Raji (cell line): ENCODE measurements around the gene GCNT4.

ENCODE experiments used
- POLR2A ChIP-seq: IDR thresholded peaks from 2 replicates; pipeline ENCODE4 v1.6.1; 2011; ENCODE audit warnings: low read depth, low read length, control low read depth; ENCODE audit not compliant: insufficient read depth

The GCNT4 gene

GRCh38 chr5:75053304-75054133, 1.2 kb upstream of the GCNT4 start:
- TF ChIP-seq POLR2A, result no peak

GRCh38 chr5:75053054-75053303, 621 bp upstream of the GCNT4 start:
- TF ChIP-seq POLR2A, result no peak

- TF ChIP-seq POLR2A, result no peak
Observed at GRCh38 chr5:75051217-75051751, 1.1 kb downstream of the GCNT4 start.

GRCh38 chr5:75050415-75050814, 1.9 kb downstream of the GCNT4 start:
- TF ChIP-seq POLR2A, result no peak

- TF ChIP-seq POLR2A, result no peak
Observed at GRCh38 chr5:75049456-75050351, 2.7 kb downstream of the GCNT4 start.

- no peak for TF ChIP-seq POLR2A
Observed at GRCh38 chr5:75048457-75048953, 3.9 kb downstream of the GCNT4 start.

- no peak for TF ChIP-seq POLR2A
Observed at GRCh38 chr5:75047356-75047755, 5.0 kb downstream of the GCNT4 start.

DNA sequence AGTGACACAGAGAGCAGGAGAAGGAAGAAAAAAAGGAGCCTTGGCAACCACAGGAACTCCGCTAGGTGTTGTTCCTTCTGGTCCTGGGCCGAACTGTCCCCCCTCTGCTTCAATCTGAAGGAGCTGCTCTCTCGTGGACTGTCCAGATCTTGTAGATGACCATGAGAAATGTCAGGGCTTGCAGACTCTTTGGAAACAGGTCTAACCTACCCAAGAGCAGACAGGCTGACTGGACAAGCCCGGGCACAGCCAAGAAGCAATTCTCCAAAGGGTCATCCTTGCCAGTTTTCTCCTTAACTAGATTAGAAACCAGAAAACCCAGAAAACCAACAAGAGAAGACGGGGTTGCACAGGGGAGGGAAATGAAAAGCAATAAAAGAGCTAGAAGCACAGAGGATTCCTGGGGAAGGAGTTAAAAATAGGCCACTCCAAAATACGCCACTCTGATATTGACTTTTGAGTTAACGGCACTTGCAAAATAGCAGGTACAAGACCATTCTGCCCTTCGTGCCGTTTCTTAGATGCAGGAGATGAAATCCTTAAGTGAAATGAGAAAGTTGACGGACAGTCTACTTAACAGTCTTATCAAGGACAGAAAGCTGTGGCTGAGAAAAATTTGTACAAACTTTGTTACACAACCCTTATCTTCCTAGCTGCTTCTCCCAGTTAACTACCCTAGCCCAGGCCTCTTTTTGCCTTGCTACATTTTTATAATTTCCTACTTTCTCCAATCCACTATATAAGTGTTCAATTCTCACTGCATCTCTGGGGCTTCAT, 5.8 kb downstream of the GCNT4 start:
- TF ChIP-seq POLR2A, result no peak

DNA sequence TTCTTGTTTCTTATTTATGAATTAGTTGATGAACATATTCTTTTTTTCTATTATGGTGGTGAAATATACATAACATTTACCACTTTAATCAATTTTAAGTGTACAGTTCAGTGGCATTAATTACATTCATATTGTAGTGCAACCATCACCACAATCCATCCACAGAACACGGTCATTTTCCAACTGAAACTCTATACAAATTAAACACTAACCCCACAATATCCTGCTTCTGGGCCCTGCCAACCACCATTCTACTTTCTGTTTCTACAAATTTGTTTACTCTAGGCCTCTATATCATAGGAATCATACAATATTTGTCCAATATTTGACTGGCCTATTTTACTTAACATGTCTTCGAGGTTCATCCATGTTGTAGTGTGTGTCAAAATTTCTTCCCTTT, 7.3 kb downstream of the GCNT4 start:
- no peak for TF ChIP-seq POLR2A

DNA sequence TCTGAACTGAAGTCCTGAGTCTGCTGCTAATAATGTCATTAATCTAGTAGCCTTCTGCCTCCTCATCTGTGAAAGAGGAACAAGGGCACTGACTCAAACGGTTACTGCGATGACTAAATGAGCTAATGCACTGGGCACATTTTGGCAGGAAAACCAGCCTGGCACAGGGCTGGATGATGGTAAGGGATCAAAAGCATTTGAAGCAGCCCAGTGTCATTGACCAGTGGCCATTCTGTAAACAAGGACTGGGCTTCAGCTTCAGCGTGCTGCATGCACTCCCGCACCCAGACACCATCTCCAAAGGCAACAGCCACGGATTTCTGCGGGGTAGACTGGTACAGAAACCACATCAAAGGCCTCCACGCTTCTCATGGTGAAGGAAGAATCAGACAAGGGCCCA, 8.0 kb downstream of the GCNT4 start:
- no peak for TF ChIP-seq POLR2A

GRCh38 chr5:75043633-75044264, 8.6 kb downstream of the GCNT4 start:
- no peak for TF ChIP-seq POLR2A

DNA sequence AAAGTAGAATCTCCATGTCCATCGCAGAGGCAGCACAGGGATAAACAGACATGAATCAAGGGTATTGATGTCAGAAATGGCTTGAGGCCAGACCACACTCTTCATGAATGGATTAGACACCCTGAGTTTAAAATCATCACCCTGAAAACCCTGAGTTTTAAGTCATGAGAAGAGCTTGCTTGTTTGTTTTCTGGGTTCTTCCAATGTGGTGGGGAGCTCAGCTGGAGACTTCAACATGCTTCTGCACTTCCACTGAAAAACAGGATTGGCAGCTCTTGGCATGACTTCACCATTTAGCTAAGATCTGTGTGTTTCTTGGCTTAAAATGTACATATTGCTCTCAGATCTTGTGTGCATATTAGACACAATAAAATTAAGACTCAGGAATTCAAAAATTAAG, 9.8 kb downstream of the GCNT4 start:
- no peak for TF ChIP-seq POLR2A

GRCh38 chr5:75040973-75041372, 11.4 kb downstream of the GCNT4 start:
- TF ChIP-seq POLR2A, result no peak

DNA sequence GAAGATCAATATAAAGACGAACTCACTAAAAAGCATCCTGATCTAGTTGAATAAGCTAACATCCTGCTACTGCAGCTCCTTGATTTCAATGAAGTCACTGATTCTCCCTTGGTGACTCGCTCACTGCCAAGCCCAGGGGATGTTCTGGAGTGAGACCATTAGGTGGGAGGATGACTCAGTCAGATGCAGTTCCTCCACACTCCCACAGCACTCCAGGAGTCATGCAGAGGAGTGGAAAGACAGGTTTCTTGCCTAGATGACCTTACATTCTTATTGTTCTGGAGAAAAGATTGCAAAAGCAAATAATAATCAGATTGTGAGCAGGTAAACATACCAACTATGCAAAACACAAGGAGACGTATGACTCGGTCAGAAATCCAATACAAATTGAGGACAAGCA, 15.3 kb downstream of the GCNT4 start:
- TF ChIP-seq POLR2A, result no peak
